Measurements from ENCODE around the gene PDLIM5.
A peak's percentile ranks its signal among the peaks of the same experiment; 100 is the strongest.

Gene PDLIM5

DNA sequence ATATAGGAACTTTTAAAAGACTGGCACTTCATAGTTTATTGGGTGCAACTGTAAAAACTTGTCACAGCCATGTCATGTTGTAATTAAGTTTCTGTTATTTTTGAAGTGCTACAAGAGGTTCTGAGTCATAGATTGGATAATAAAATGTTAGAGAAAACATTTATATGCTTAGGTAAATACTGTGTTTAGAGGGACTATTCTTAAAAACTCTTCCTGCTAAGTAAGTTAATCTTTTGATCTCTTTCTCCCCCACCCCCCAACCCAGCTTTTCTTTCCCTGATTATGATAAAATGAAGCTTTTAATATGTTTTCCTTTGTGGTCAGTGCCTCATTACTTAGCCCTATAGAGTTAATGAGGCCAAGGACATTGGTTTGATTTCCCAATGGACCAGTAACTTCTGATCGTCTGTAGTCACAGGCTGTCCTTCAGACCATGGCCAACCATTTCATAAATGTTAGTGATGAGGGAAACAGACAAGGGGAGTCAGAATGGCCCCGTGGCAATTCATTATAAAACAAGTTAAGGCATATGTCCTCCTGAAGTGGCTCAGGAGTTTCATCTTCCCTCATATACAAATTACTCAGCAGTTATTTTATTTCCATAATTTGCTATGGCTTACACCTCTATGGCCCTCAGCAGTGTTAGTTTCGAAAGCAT is 3.9 kb upstream of the PDLIM5 start:
- Histone ChIP-seq H3K36me3 (ENCODE audit: control insufficient read depth, insufficient read depth, low read length) (no peaks in the 10 kb centered on the region), H3K27me3 (ENCODE audit: control insufficient read depth, insufficient read depth, low read length) (no peaks in the 10 kb centered on the region), H3K9me3 (ENCODE audit: control insufficient read depth, insufficient read depth, low read length) (no peaks in the 10 kb centered on the region), H3K4me1 (ENCODE audit: control insufficient read depth, insufficient read depth, low read length) (no peaks in the 10 kb centered on the region), H3K27ac (ENCODE audit: low read length) (no peak overlapping the region), H3K4me3 (ENCODE audit: low read length) (no peak overlapping the region)
- DNase-seq (ENCODE audit: low read depth, low spot score), result no peak
- no CpG with 5 or more reads among the region's 3 CpGs for WGBS (ENCODE audit: insufficient coverage, insufficient read length)

DNA sequence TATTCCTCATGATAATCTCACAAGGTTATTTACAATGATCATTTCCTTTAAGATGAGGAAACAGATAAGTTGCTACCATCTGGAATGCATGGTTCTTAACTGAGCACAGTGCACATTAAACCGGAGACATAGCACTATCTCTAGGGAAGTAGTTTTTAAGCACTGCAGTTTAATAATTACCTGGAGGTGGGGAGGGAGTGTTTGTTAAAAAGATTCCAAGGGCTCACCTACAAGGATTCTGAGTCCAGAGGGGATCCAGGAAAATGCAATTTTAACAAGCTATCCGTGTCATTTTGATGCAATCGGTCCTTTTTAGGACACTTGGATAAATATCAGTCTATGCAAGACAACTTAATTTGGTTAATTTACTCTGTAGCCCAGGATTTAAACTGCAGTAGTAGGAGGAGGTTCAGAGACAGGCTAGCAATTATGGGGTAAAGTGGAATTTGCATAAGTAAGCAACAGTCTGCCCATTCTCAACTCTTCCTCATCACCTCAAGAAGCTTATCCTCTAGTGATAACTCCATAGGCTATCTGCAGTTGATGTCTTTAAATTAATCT is 2.8 kb upstream of the PDLIM5 start:
- WGBS (ENCODE audit: insufficient coverage, insufficient read length), result no CpG with 5 or more reads among the region's 3 CpGs
- no peaks in the 10 kb centered on the region for H3K4me1 ChIP-seq (ENCODE audit: control insufficient read depth, insufficient read depth, low read length)
- DNase-seq (ENCODE audit: low read depth, low spot score), result no peak
- H3K4me3 ChIP-seq (ENCODE audit: low read length), result no peak overlapping the region
- no peaks in the 10 kb centered on the region for H3K27me3 ChIP-seq (ENCODE audit: control insufficient read depth, insufficient read depth, low read length)
- H3K36me3 ChIP-seq (ENCODE audit: control insufficient read depth, insufficient read depth, low read length), result no peaks in the 10 kb centered on the region
- H3K9me3 ChIP-seq (ENCODE audit: control insufficient read depth, insufficient read depth, low read length), result no peaks in the 10 kb centered on the region
- no peak overlapping the region for H3K27ac ChIP-seq (ENCODE audit: low read length)

DNA sequence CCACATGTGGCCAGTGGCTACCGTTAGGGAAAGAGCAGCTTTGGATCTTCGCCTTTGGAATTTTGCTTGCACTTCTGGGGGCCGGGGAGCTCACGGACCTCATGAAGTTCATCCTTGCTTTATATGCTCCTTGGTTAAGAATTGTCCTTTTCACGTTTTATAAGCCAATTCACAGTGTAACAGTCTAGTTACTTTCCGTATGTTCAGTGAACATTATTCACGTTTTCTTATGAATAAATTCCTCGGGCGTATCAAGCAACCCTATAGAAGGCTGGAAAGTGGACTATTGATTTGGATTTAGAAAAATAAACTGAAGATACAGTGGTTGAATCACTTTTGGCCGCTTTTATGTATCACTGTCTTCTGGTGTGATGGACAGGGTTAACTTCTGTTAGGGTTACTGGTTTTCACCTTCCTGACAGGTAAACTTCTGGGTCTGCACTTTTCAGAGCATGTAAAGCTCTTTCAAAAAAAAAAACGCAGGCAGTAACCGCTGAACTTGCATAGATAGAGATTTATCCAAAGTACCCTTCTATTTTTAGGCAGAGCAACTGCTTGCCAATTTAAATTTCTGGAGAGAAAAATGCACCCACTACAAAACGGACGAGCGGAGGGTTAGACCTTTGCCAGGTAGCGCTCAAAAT is 569 bp upstream of the PDLIM5 start:
- no peaks in the 10 kb centered on the region for H3K4me1 ChIP-seq (ENCODE audit: control insufficient read depth, insufficient read depth, low read length)
- no peaks in the 10 kb centered on the region for H3K27me3 ChIP-seq (ENCODE audit: control insufficient read depth, insufficient read depth, low read length)
- peak overlapping the region; percentile 18; the same call in 1 of the 2 replicates for H3K4me3 ChIP-seq (ENCODE audit: low read length)
- no peaks in the 10 kb centered on the region for H3K36me3 ChIP-seq (ENCODE audit: control insufficient read depth, insufficient read depth, low read length)
- no peak overlapping the region for H3K27ac ChIP-seq (ENCODE audit: low read length)
- H3K9me3 ChIP-seq (ENCODE audit: control insufficient read depth, insufficient read depth, low read length), result no peaks in the 10 kb centered on the region
- no CpG with 5 or more reads among the region's 16 CpGs for WGBS (ENCODE audit: insufficient coverage, insufficient read length)
- no peak for DNase-seq (ENCODE audit: low read depth, low spot score)

DNA sequence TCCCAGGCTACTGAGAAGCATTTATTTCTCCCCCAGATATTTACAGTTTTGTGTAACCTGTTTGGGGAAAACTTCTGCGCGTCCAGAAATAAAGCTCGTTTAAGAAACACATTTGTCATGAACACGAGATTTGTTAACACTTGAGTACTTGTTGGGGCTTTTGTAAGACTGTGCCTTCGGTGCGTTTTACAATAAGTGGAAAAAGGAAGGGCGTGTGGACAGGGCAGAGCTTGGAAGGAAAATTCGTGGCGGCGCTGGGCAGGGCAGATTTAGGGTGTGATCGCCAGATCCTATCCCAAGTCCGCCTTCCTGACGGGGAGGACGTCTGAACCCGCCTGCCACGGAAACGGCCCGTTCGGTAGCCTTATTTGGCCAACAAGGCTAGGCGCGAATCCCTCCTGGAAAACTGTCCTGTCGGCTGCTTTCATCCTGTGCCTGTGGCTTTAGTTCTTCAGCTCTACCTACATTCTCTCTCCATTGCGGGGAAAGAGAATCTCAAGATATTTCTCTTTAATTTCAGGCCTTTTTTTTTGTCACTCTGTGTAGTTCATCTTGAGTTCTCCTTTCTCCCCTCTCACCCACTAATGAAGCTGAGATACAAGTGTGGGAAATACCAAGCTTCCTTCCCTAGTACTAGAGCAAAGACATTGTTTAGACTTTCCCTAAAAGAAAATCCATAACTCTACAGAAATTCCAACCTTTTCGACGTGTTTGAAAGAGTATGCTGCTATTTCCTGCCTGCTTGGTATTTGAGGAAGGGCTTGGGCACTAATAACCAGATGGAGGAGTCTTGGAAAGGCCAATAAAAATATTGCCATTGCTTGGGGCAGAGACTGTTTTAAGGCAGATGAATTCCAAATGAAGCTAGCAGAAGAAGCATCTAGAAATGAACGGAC is 982 bp downstream of the PDLIM5 start:
- H3K27me3 ChIP-seq (ENCODE audit: control insufficient read depth, insufficient read depth, low read length), result no peaks in the 10 kb centered on the region
- peak overlapping the region; percentile 89; the same call in 1 of the 2 replicates for H3K4me3 ChIP-seq (ENCODE audit: low read length)
- peaks cover 2% of the 10 kb centered on the region; the same call in 1 of the 2 replicates for H3K4me1 ChIP-seq (ENCODE audit: control insufficient read depth, insufficient read depth, low read length)
- no peaks in the 10 kb centered on the region for H3K9me3 ChIP-seq (ENCODE audit: control insufficient read depth, insufficient read depth, low read length)
- no peak overlapping the region for H3K27ac ChIP-seq (ENCODE audit: low read length)
- no peak for DNase-seq (ENCODE audit: low read depth, low spot score)
- WGBS (ENCODE audit: insufficient coverage, insufficient read length), result no CpG with 5 or more reads among the region's 26 CpGs
- no peaks in the 10 kb centered on the region for H3K36me3 ChIP-seq (ENCODE audit: control insufficient read depth, insufficient read depth, low read length)

DNA sequence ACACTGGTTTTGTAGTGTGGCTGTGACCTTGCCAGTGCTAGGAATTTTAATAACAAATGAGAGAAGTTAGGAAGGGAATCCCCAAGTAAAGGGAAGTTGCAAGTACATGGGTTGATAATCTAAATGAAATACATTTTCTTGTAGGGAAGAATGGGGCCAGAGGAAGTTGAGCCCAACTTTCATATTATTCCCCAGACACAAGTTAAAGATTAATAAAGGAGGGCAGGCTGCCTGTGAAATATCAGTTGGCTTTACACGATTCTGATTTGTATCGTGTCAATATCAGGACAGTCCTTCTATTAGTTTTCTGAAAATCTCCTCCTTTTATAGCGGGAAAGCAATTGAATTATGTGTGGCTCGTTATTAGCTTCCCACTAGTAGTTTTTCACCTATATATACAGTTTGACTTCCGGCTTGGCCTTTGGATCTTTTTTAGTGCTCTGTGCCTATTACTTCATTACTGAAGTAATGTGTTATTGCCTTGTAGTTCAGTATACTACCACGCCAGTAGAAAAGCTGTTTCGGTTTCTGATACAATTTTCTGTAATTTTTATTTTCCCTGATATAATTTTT is 1.7 kb downstream of the PDLIM5 start:
- H3K4me1 ChIP-seq (ENCODE audit: control insufficient read depth, insufficient read depth, low read length), result peaks cover 2% of the 10 kb centered on the region; the same call in 1 of the 2 replicates
- no peak overlapping the region for H3K27ac ChIP-seq (ENCODE audit: low read length)
- no peaks in the 10 kb centered on the region for H3K27me3 ChIP-seq (ENCODE audit: control insufficient read depth, insufficient read depth, low read length)
- H3K9me3 ChIP-seq (ENCODE audit: control insufficient read depth, insufficient read depth, low read length), result no peaks in the 10 kb centered on the region
- DNase-seq (ENCODE audit: low read depth, low spot score), result no peak
- H3K4me3 ChIP-seq (ENCODE audit: low read length), result no peak overlapping the region
- no CpG with 5 or more reads among the region's 7 CpGs for WGBS (ENCODE audit: insufficient coverage, insufficient read length)
- H3K36me3 ChIP-seq (ENCODE audit: control insufficient read depth, insufficient read depth, low read length), result no peaks in the 10 kb centered on the region

DNA sequence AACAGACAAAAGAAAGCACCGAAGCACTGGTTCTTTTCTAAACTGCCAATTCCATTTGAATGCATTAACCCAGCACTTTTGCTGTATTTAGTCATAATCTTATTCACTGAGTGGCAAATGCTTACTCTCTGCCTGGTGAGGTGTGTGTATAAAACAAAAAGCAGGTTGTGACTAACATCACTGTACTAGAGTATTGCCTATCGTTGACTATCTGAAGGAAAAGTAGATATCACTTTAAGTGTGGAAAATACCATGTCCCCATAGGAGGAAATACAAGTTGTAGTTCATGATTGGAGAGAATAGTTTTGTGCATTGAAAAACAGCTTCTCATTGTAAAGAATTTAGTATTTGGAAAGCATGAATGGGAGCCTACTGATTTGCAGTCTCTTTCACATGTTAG is 2.7 kb downstream of the PDLIM5 start:
- no peak for DNase-seq (ENCODE audit: low read depth, low spot score)
- WGBS (ENCODE audit: insufficient coverage, insufficient read length), result no CpG with 5 or more reads among the region's 2 CpGs
- Histone ChIP-seq H3K4me3 (ENCODE audit: low read length) (no peak overlapping the region), H3K36me3 (ENCODE audit: control insufficient read depth, insufficient read depth, low read length) (no peaks in the 10 kb centered on the region), H3K27ac (ENCODE audit: low read length) (no peak overlapping the region), H3K4me1 (ENCODE audit: control insufficient read depth, insufficient read depth, low read length) (peaks cover 2% of the 10 kb centered on the region; the same call in 1 of the 2 replicates), H3K9me3 (ENCODE audit: control insufficient read depth, insufficient read depth, low read length) (no peaks in the 10 kb centered on the region), H3K27me3 (ENCODE audit: control insufficient read depth, insufficient read depth, low read length) (no peaks in the 10 kb centered on the region)

DNA sequence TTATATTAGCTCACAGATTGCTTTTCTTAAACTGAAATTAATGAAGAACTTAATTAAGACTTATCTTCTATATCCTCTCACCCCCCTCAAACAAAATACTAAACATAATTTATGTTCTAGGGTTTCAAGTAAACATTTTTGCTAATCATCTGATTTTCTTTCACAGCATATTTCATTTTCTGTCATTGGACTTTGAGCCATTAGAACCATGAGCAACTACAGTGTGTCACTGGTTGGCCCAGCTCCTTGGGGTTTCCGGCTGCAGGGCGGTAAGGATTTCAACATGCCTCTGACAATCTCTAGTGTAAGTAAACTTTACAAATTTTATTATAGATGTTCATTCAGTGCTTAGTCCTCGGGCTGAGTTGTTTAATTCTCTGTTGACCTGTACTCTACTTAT is 3.3 kb downstream of the PDLIM5 start:
- H3K4me3 ChIP-seq (ENCODE audit: low read length), result no peak overlapping the region
- DNase-seq (ENCODE audit: low read depth, low spot score), result no peak
- H3K27me3 ChIP-seq (ENCODE audit: control insufficient read depth, insufficient read depth, low read length), result no peaks in the 10 kb centered on the region
- no peak overlapping the region for H3K27ac ChIP-seq (ENCODE audit: low read length)
- WGBS (ENCODE audit: insufficient coverage, insufficient read length), result no CpG with 5 or more reads among the region's 3 CpGs
- no peaks in the 10 kb centered on the region for H3K36me3 ChIP-seq (ENCODE audit: control insufficient read depth, insufficient read depth, low read length)
- H3K4me1 ChIP-seq (ENCODE audit: control insufficient read depth, insufficient read depth, low read length), result peaks cover 2% of the 10 kb centered on the region; the same call in 1 of the 2 replicates
- H3K9me3 ChIP-seq (ENCODE audit: control insufficient read depth, insufficient read depth, low read length), result no peaks in the 10 kb centered on the region

DNA sequence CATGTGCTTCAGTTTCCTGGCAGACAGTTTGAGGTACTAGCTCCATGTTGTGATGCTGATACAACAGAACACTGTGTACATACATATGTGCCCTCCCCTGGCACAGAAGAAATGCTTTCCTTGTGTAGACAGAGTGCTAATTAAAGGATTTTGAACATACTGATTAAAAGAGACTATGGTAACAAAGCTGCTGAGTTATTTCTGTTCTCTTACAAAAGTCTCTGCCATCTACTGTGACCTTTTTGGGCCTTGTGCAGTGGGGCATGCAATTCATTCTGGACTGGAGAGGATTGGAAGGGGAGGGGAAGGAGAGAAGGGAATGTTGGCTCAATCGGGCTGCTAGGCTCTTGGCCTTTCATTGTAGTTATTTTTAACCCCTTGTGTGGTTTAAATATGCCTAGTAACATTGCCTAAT is 6.0 kb downstream of the PDLIM5 start:
- Histone ChIP-seq H3K9me3 (ENCODE audit: control insufficient read depth, insufficient read depth, low read length) (no peaks in the 10 kb centered on the region), H3K27me3 (ENCODE audit: control insufficient read depth, insufficient read depth, low read length) (no peaks in the 10 kb centered on the region), H3K36me3 (ENCODE audit: control insufficient read depth, insufficient read depth, low read length) (no peaks in the 10 kb centered on the region), H3K4me3 (ENCODE audit: low read length) (no peak overlapping the region), H3K27ac (ENCODE audit: low read length) (no peak overlapping the region), H3K4me1 (ENCODE audit: control insufficient read depth, insufficient read depth, low read length) (peaks cover 2% of the 10 kb centered on the region; the same call in 1 of the 2 replicates)
- DNase-seq (ENCODE audit: low read depth, low spot score), result no peak
- WGBS (ENCODE audit: insufficient coverage, insufficient read length), result no CpG with 5 or more reads among the region's 1 CpG

DNA sequence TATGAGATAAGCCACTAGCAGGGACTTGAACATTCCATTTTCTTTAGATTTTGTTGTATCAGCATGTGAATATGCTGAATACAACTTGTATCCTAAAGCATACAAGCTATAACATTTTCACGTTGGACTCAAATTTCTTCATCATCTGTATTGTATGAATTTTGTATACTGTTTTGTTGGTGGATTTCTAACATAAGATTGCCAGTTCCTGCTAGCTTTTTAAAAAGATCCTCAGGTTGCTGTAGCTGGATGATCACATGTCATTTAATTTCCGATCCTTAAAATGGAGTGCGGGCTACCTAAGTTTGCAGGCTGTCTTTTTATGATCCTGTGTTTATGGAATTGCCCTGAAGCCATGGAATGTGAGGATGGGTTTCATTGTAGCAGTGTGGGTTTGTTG is 6.9 kb downstream of the PDLIM5 start:
- no CpG with 5 or more reads among the region's 3 CpGs for WGBS (ENCODE audit: insufficient coverage, insufficient read length)
- Histone ChIP-seq H3K27me3 (ENCODE audit: control insufficient read depth, insufficient read depth, low read length) (no peaks in the 10 kb centered on the region), H3K4me1 (ENCODE audit: control insufficient read depth, insufficient read depth, low read length) (peaks cover 2% of the 10 kb centered on the region; the same call in 1 of the 2 replicates), H3K27ac (ENCODE audit: low read length) (no peak overlapping the region), H3K36me3 (ENCODE audit: control insufficient read depth, insufficient read depth, low read length) (no peaks in the 10 kb centered on the region), H3K4me3 (ENCODE audit: low read length) (no peak overlapping the region), H3K9me3 (ENCODE audit: control insufficient read depth, insufficient read depth, low read length) (no peaks in the 10 kb centered on the region)
- DNase-seq (ENCODE audit: low read depth, low spot score), result no peak
